DMS153 treated with DMSO at 0.1 percent for 48 hours (cell line): ENCODE measurements around the gene CTTNBP2.
A peak's percentile ranks its signal among the peaks of the same experiment; 100 is the strongest.
"Not testable (repeated sequence)": the region's sequence is repeated elsewhere in the genome, so short reads cannot be mapped to it uniquely, and the experiment has no call there.

Experiments used
- DNase-seq: peaks from one replicate; lab custom pipeline; 2025; ENCODE audit not compliant: unreplicated experiment; lab: John Stamatoyannopoulos, UW

The CTTNBP2 gene

GRCh38 chr7:117750612-117751563 lies 122.4 kb downstream of the CTTNBP2 start:
- no peak for DNase-seq

- DNase-seq = no peak
Observed at GRCh38 chr7:117741962-117742361, 131.3 kb downstream of the CTTNBP2 start.

- no peak for DNase-seq
Observed at GRCh38 chr7:117739085-117739484, 134.2 kb downstream of the CTTNBP2 start.

- no peak for DNase-seq
Observed at GRCh38 chr7:117737926-117738325, 135.3 kb downstream of the CTTNBP2 start.

- peak; percentile 7 for DNase-seq
Observed at GRCh38 chr7:117731455-117731854, 141.8 kb downstream of the CTTNBP2 start.

GRCh38 chr7:117730390-117730789 lies 142.9 kb downstream of the CTTNBP2 start:
- DNase-seq = no peak

GRCh38 chr7:117728890-117729624 lies 144.2 kb downstream of the CTTNBP2 start:
- DNase-seq = peak; percentile 25

- DNase-seq = no peak
Observed at GRCh38 chr7:117724898-117725297, 148.3 kb downstream of the CTTNBP2 start.

- DNase-seq = no peak
Observed at GRCh38 chr7:117719377-117719776, 153.9 kb downstream of the CTTNBP2 start.

- DNase-seq = no peak
Observed at GRCh38 chr7:117718116-117718835, 155.0 kb downstream of the CTTNBP2 start.

GRCh38 chr7:117717357-117717756 lies 155.9 kb downstream of the CTTNBP2 start:
- no peak for DNase-seq

GRCh38 chr7:117716707-117717299 lies 156.4 kb downstream of the CTTNBP2 start:
- no peak for DNase-seq

GRCh38 chr7:117715784-117716445 lies 157.3 kb downstream of the CTTNBP2 start:
- peak; percentile 76 for DNase-seq

- no peak for DNase-seq
Observed at GRCh38 chr7:117711556-117711955, 161.7 kb downstream of the CTTNBP2 start.

GRCh38 chr7:117708173-117708572 lies 165.1 kb downstream of the CTTNBP2 start:
- DNase-seq = not testable (repeated sequence)

GRCh38 chr7:117707080-117707479 lies 166.2 kb downstream of the CTTNBP2 start:
- DNase-seq = no peak

GRCh38 chr7:117706210-117706609 lies 167.0 kb downstream of the CTTNBP2 start:
- no peak for DNase-seq

GRCh38 chr7:117705630-117706029 lies 167.6 kb downstream of the CTTNBP2 start:
- no peak for DNase-seq

GRCh38 chr7:117704063-117704462 lies 169.2 kb downstream of the CTTNBP2 start:
- no peak for DNase-seq

- DNase-seq = no peak
Observed at GRCh38 chr7:117698018-117698417, 175.2 kb downstream of the CTTNBP2 start.
